Suppressor macrophage (primary cell): Measurements from ENCODE around the gene HTR3E.

ENCODE experiments used
- DNase-seq, 4 experiments: peaks; one replicate each; pipeline ENCODE4 v3.0.0-alpha.2; 2020 to 2022

HTR3E gene

GRCh38 chr3:184156522-184156955 lies 59.7 kb downstream of the HTR3E start:
- DNase-seq, result peak in 2 of 4 experiments; percentile 13 to 39
